Body of pancreas (tissue), 4 donors: Measurements from ENCODE around the gene MEGF9. TPM values are rescaled to one million over a fixed set of nuclear protein-coding genes. Genes with fewer than 3 reads are reported as not detected.

Experiments used
- ATAC-seq: fragments of 150-250 bp; one replicate; pipeline ENCODE4 v1.9.1; 2016
- DNase-seq, 4 donors: peaks; one replicate each; pipeline ENCODE4 v3.0.0-alpha.2; 2019
- H3K27ac ChIP-seq, 4 donors: fragments of 200-600 bp; sonication (generic); 1 replicate in 3 of 4; 2 replicates in 1 of 4; pipeline versions ENCODE4 v1.5.1 to v1.6.1; 2016 to 2019; ENCODE audit warnings: mild to moderate bottlenecking in 1 of 4, mixed read lengths in 1 of 4, moderate library complexity in 1 of 4
- H3K27me3 ChIP-seq, 2 donors: fragments of 200-600 bp; sonication (generic); one replicate each; pipeline ENCODE4 v1.6.0; 2016; ENCODE audit warnings: mild to moderate bottlenecking in 1 of 2
- H3K36me3 ChIP-seq, 2 donors: fragments of 200-600 bp; sonication (generic); replicated peaks in 1 of 2; 2 replicates each; pipeline ENCODE4 v1.5.1; 2016; ENCODE audit warnings: low read depth in 2 of 2; ENCODE audit not compliant: insufficient read depth in 1 of 2
- H3K4me1 ChIP-seq: fragments of 200-600 bp; sonication (generic); one replicate; pipeline ENCODE4 v1.6.0; 2016
- H3K4me3 ChIP-seq, 2 donors: fragments of 200-600 bp; sonication (generic); 1 replicate in 1 of 2; 2 replicates in 1 of 2; pipeline ENCODE4 v1.5.1; 2016 to 2019
- H3K9me3 ChIP-seq, 3 donors: fragments of 200-600 bp; sonication (generic); 1 replicate in 2 of 3; 2 replicates in 1 of 3; pipeline ENCODE4 v1.5.1; 2016
- POLR2A ChIP-seq, 3 donors: fragments of 450-650 bp; IDR thresholded peaks; one replicate each; pipeline ENCODE4 v1.6.1; 2016; ENCODE audit warnings: antibody characterized with exemption in 3 of 3, mild to moderate bottlenecking in 2 of 3
- WGBS, 2 donors: methylation state at CpG; one replicate each; pipeline ENCODE4 v1.1.5; 2017; 5-methylcytosine and 5-hydroxymethylcytosine counted together
- intact Hi-C: fragments of 100-400 bp; cut with DNase I; formaldehyde crosslinking; loops from one replicate; pipeline ENCODE4 v1.15.1; 2023
- total RNA-seq, 2 donors: library from RNA; depleted of rRNA; stranded (reverse); fragments of >200 nt; gene quantifications; one replicate each; pipeline ENCODE4 v1.1.0, GENCODE V29; 2016
- TF ChIP-seq, protein P1 (sequence below), 7 experiments: fragments of 450-650 bp in 4 of 7; fragments of 200-600 bp in 3 of 7; sonication (generic) in 3 of 7; IDR thresholded peaks; one replicate each; pipeline ENCODE4 v1.5.1; 2016 to 2019; ENCODE audit warnings: antibody characterized with exemption in 7 of 7

MEGF9 gene
- total RNA-seq, 2 donors from 2014 or later: 9.6 to 9.9 TPM

DNA sequence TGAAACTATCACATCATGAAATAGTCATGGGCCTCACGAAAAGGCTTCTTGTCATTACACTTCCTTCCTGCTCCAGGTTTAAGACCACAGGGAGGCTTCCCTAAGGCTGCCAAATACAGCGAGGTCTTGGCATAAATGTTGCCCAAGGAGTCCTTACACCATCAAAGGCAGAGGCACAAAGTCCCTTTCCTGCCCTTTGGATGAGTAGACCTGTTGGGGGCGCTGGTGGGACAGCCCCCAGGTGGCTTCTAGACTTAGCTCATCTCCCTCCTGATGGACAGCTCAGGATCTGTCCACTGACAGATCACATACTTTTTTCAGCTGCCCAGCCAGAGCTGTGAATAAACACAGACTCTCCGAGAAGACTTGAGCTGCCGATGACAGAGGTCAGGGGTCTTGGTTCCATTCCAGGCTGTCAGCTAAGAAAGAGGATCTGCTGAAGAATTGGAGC lies 15.5 kb upstream of the MEGF9 start:
- peaks cover 17% of the 10 kb centered on the region for H3K4me1 ChIP-seq
- H3K4me3 ChIP-seq: no peak overlapping the region
- intact Hi-C loops: loop anchor here (10.0 kb wide), 1 partner anchor 115 kb away; no protein-coding TSS in a partner anchor
- TF ChIP-seq, protein P1, sequence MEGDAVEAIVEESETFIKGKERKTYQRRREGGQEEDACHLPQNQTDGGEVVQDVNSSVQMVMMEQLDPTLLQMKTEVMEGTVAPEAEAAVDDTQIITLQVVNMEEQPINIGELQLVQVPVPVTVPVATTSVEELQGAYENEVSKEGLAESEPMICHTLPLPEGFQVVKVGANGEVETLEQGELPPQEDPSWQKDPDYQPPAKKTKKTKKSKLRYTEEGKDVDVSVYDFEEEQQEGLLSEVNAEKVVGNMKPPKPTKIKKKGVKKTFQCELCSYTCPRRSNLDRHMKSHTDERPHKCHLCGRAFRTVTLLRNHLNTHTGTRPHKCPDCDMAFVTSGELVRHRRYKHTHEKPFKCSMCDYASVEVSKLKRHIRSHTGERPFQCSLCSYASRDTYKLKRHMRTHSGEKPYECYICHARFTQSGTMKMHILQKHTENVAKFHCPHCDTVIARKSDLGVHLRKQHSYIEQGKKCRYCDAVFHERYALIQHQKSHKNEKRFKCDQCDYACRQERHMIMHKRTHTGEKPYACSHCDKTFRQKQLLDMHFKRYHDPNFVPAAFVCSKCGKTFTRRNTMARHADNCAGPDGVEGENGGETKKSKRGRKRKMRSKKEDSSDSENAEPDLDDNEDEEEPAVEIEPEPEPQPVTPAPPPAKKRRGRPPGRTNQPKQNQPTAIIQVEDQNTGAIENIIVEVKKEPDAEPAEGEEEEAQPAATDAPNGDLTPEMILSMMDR (IDR thresholded peaks at IDR 0.05): no peak
- TF ChIP-seq POLR2A (IDR thresholded peaks at IDR 0.05): no peak
- no peaks in the 10 kb centered on the region for H3K27me3 ChIP-seq
- H3K27ac ChIP-seq: no peak overlapping the region
- no peak for DNase-seq
- no peak for ATAC-seq
- WGBS, 2 donors: 60 to 72% methylated on average over 3 to 5 of the region's 5 CpGs
- H3K9me3 ChIP-seq: no peaks in the 10 kb centered on the region
- H3K36me3 ChIP-seq: no peaks in the 10 kb centered on the region

DNA sequence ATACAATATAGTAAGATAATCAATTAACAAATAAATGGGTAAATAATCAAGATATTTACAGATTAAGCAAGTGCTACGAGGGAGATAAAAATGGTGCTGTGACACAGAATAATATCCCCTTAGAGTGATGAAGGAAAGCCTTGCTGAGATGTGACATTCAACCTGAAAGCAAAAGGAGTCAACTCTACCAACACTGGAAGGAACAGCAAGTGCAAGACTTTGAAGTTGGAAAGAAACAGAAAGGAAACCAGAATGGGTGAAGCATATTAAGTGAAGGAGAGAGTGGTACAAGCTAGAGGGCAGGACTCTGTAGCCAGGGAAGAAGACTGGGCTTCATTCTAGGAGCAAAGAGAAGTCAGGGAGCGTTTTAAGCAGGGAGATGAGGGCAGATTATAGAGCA lies 12.2 kb upstream of the MEGF9 start:
- Histone ChIP-seq H3K36me3 (no peaks in the 10 kb centered on the region), H3K27me3 (no peaks in the 10 kb centered on the region), H3K9me3 (no peaks in the 10 kb centered on the region), H3K27ac (no peak overlapping the region), H3K4me1 (no peaks in the 10 kb centered on the region), H3K4me3 (no peak overlapping the region)
- ATAC-seq (no peak), DNase-seq (no peak)
- 63 to 69% methylated on average over 2 of the region's 2 CpGs for WGBS, 2 donors
- TF ChIP-seq, protein P1 (IDR thresholded peaks at IDR 0.05): no peak
- no peak for TF ChIP-seq POLR2A (IDR thresholded peaks at IDR 0.05)
- intact Hi-C loops: loop anchor here (10.0 kb wide), 1 partner anchor 112 kb away; no protein-coding TSS in a partner anchor

DNA sequence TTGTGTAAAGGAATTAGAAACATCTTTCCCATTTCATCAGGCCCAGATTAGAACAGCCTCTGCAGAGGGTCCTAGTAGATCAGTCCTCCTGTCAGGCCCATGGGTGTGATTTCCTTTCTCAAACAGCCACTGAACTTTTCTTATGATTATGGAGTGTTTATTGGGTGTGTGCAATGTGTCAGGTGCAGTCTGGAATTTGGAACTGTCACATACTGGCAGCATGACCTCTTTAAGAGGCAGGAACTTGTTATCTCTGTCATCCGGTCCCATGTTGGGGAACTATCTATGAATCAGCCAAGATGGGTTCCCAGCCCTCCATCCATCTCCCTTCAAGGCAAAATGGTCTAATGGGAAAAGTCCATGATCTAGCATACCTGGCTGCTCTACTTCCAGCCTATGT lies 11.6 kb upstream of the MEGF9 start:
- H3K4me1 ChIP-seq: no peaks in the 10 kb centered on the region
- no peaks in the 10 kb centered on the region for H3K27me3 ChIP-seq
- intact Hi-C loops: loop anchor here (10.0 kb wide), 1 partner anchor 111 kb away; no protein-coding TSS in a partner anchor
- H3K36me3 ChIP-seq: no peaks in the 10 kb centered on the region
- no peak for DNase-seq
- no peaks in the 10 kb centered on the region for H3K9me3 ChIP-seq
- H3K4me3 ChIP-seq: no peak overlapping the region
- 32 to 60% methylated on average over 1 of the region's 1 CpG for WGBS, 2 donors
- H3K27ac ChIP-seq: no peak overlapping the region
- TF ChIP-seq POLR2A (IDR thresholded peaks at IDR 0.05): no peak
- TF ChIP-seq, protein P1 (IDR thresholded peaks at IDR 0.05): no peak
- no peak for ATAC-seq

DNA sequence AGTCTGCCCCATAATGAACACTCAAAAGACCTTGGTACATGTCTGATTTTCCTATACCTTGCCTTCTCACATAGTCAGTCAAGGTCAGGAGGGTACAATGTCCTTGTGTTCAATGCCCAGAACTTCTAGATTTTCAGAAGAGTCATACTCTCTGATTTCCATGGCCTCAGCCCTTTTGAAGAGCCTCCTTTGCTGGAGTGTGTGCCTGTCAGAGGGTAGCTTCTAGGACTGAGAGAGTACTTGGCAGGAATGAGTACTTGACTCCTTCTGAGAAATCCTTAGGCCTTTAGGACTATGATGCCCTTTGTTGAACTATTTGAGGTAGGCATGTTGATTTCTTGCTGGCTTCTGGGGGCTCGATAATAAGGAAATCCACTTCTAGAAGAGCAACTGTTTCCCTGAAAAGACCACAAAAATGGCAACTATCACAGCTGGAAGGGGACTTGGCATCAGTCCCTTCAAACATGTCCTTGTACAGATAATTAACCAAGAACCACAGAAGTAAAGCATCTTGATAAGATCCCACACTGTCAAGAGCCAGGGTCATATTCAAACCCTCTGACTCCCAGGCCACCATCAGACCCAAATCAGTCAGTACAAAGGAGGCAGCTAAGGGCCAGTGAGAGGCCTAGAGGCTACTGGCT lies 10.6 kb upstream of the MEGF9 start:
- TF ChIP-seq, protein P1 (IDR thresholded peaks at IDR 0.05): no peak
- TF ChIP-seq POLR2A (IDR thresholded peaks at IDR 0.05): no peak
- H3K4me1 ChIP-seq: no peaks in the 10 kb centered on the region
- H3K27me3 ChIP-seq: no peaks in the 10 kb centered on the region
- H3K27ac ChIP-seq: no peak overlapping the region
- DNase-seq: no peak
- WGBS, 2 donors: 81 to 100% methylated on average over 1 of the region's 1 CpG
- H3K36me3 ChIP-seq: no peaks in the 10 kb centered on the region
- H3K9me3 ChIP-seq: no peaks in the 10 kb centered on the region
- intact Hi-C loops: loop anchor here (10.0 kb wide), 1 partner anchor 110 kb away; no protein-coding TSS in a partner anchor
- H3K4me3 ChIP-seq: no peak overlapping the region
- ATAC-seq: no peak

DNA sequence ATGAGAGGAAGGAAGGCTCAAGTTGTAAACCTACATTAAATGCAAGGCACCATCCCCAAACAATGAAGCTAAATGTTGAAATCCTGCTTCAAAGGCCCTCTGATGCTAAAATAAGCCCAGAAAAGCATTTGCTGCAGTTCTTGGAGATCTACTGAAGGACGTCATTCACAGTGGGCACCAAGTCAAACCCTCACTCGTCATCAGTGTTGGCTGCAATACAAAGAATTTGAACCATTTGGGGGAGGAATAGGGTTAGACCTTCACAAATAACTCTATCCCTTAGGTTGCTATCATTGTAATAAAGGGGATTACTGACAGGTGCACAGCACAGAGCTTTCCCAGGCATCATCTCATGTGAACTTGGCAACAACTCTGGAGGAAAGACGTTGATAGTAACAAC lies 9.3 kb upstream of the MEGF9 start:
- Histone ChIP-seq H3K27me3 (no peaks in the 10 kb centered on the region), H3K4me3 (no peak overlapping the region), H3K9me3 (no peaks in the 10 kb centered on the region), H3K27ac (no peak overlapping the region), H3K4me1 (no peaks in the 10 kb centered on the region), H3K36me3 (no peaks in the 10 kb centered on the region)
- DNase-seq (no peak), ATAC-seq (no peak)
- no peak for TF ChIP-seq POLR2A (IDR thresholded peaks at IDR 0.05)
- TF ChIP-seq, protein P1 (IDR thresholded peaks at IDR 0.05): no peak
- WGBS, 2 donors: 47 to 60% methylated on average over 3 of the region's 3 CpGs
- intact Hi-C loops: loop anchor here (10.0 kb wide), 1 partner anchor 109 kb away; no protein-coding TSS in a partner anchor
